Measurements from ENCODE around the gene DYNC1I1. TPM values are rescaled to one million over a fixed set of nuclear protein-coding genes. Genes with fewer than 3 reads are reported as not detected.

Gene DYNC1I1
- total RNA-seq, 4 donors from 2014 or later = 7.8 to 21.3 (median 11.6) TPM

DNA sequence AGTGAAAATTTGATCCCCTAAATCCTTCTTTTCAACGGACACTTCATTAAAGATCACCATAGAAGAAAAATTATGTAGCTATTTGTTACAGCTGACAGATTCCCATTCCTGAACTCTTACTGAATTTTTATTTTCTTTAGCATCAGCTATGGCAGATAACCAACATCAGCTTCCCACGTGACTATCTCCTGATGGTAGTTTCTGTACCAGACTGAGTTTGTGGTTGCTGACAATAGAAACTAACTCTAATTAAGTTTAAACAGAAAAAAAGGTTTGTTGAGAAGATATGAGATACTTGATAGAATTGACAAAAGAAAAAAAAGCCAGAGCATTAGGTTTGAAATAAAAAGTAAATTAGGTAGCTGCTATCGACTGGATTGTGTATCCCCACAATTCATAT, 101.8 kb downstream of the DYNC1I1 start:
- Histone ChIP-seq H3K27me3 (no peaks in the 10 kb centered on the region), H3K4me3 (no peak overlapping the region), H3K36me3 (no peaks in the 10 kb centered on the region), H3K4me1 (peaks cover 5 to 10% of the 10 kb centered on the region in 2 donors), H3K27ac (no peak overlapping the region), H3K9me3 (no peaks in the 10 kb centered on the region)
- TF ChIP-seq, protein P1, sequence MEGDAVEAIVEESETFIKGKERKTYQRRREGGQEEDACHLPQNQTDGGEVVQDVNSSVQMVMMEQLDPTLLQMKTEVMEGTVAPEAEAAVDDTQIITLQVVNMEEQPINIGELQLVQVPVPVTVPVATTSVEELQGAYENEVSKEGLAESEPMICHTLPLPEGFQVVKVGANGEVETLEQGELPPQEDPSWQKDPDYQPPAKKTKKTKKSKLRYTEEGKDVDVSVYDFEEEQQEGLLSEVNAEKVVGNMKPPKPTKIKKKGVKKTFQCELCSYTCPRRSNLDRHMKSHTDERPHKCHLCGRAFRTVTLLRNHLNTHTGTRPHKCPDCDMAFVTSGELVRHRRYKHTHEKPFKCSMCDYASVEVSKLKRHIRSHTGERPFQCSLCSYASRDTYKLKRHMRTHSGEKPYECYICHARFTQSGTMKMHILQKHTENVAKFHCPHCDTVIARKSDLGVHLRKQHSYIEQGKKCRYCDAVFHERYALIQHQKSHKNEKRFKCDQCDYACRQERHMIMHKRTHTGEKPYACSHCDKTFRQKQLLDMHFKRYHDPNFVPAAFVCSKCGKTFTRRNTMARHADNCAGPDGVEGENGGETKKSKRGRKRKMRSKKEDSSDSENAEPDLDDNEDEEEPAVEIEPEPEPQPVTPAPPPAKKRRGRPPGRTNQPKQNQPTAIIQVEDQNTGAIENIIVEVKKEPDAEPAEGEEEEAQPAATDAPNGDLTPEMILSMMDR (IDR thresholded peaks at IDR 0.05 in 4 of 5, conservative IDR thresholded peaks at IDR 0.05 in 1 of 5) = no peak
- TF ChIP-seq POLR2A (IDR thresholded peaks at IDR 0.05) = no peak
- intact Hi-C loops (cut with DNase I; ENCODE audit: low total_unique reads) = no loop called here
- in situ Hi-C loops (cut with MboI; ENCODE audit: low sequenced_read_pairs in 4 of 4) = loop anchor here in 1 of 4 donors (10.0 to 25.0 kb wide), 2 partner anchors 149 to 362 kb away; no protein-coding TSS in a partner anchor
- DNase-seq (no peak), ATAC-seq (no peak)

DNA sequence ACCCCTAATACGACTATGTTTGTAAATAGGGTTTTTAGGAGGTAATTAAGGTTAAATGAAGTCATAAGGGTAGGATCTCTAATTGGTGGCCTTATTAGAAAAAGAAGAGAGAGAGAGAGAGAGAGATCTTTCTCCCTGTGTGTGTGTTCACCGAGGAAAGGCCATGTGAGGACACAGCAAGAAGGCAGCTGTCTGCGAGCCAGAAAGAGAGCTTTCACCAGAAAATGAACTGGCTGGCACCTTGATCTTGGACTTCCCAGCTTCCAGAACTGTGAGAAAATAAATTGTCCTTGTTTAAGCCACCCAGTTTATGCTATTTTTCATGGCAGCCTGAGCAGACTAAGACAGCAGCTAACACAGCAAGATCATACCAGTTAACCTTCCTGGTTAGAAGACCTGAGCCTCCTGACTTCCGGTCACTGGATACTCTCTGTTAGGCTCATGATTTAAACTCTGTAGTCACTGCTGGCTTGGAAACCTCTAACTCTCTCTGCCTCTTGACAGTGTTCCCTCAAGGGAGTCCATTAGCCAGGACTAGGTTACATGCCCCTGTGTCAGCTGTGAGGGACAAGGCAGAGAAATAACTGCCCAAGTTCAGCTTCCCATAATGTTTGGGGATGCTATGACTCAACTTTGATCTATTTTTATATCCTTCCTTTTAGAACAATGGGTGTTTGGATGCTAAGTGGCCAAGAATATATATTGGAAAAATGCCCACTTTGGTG, 102.3 kb downstream of the DYNC1I1 start:
- Histone ChIP-seq H3K4me3 (no peak overlapping the region), H3K9me3 (no peaks in the 10 kb centered on the region), H3K4me1 (peaks cover 5 to 10% of the 10 kb centered on the region in 2 donors), H3K27me3 (no peaks in the 10 kb centered on the region), H3K27ac (no peak overlapping the region), H3K36me3 (no peaks in the 10 kb centered on the region)
- intact Hi-C loops (cut with DNase I; ENCODE audit: low total_unique reads) = no loop called here
- peak; percentile 63 to 78 for ATAC-seq
- DNase-seq = no peak
- in situ Hi-C loops (cut with MboI; ENCODE audit: low sequenced_read_pairs in 4 of 4) = loop anchor here in 1 of 4 donors (10.0 to 25.0 kb wide), 2 partner anchors 150 to 362 kb away; no protein-coding TSS in a partner anchor
- TF ChIP-seq POLR2A (IDR thresholded peaks at IDR 0.05) = no peak
- TF ChIP-seq, protein P1 (IDR thresholded peaks at IDR 0.05 in 4 of 5, conservative IDR thresholded peaks at IDR 0.05 in 1 of 5) = no peak

DNA sequence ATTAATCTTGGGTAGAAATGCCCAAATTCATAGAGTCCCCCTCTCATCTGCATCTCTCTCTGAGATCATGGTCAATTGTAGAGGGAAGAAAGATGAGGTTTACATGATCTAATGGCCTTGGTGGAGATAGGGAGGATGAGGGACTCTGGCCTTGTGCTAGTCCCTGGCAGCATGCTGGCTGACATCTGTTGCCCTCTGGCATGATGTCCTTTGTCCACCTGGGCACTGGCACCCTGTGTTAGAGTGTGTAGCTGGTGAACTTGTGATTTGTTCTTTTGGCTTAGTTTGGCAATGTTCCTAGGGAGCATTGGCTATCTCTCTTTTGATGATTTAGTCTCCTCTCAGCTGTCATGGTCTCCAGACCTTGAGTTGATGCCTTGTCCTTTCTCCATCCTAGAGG, 103.2 kb downstream of the DYNC1I1 start:
- no peaks in the 10 kb centered on the region for H3K9me3 ChIP-seq
- intact Hi-C loops (cut with DNase I; ENCODE audit: low total_unique reads) (no loop called here), in situ Hi-C loops (cut with MboI; ENCODE audit: low sequenced_read_pairs in 4 of 4) (loop anchor here in 1 of 4 donors (10.0 kb wide), 1 partner anchor 151 kb away; no protein-coding TSS in a partner anchor)
- TF ChIP-seq, protein P1 (IDR thresholded peaks at IDR 0.05 in 4 of 5, conservative IDR thresholded peaks at IDR 0.05 in 1 of 5) = no peak
- H3K4me3 ChIP-seq = no peak overlapping the region
- H3K27ac ChIP-seq = no peak overlapping the region
- no peaks in the 10 kb centered on the region for H3K27me3 ChIP-seq
- DNase-seq = no peak
- no peak for ATAC-seq
- H3K4me1 ChIP-seq = peaks cover 5 to 10% of the 10 kb centered on the region in 2 donors
- no peaks in the 10 kb centered on the region for H3K36me3 ChIP-seq

DNA sequence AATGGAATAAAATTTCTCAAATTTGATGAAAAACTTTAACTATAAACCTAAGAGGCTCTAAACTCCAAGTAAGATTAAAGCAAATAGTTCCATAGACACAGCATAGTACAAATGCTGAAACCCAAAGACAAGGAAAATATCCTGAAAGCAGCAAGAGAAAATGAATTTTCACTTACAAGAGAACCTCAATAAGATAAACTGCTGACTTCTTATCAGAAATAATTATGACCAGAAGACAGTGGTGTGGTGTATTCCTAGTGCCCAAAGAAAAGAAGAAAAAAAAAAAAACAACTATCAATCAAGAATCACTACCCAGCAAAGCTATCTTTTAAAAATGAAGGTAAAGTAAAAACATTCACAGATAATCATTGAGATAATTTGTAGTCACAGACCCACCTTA, 106.3 kb downstream of the DYNC1I1 start:
- Histone ChIP-seq H3K9me3 (no peaks in the 10 kb centered on the region), H3K36me3 (no peaks in the 10 kb centered on the region), H3K4me1 (peaks cover 5 to 10% of the 10 kb centered on the region in 2 donors), H3K27ac (no peak overlapping the region), H3K27me3 (no peaks in the 10 kb centered on the region), H3K4me3 (no peak overlapping the region)
- intact Hi-C loops (cut with DNase I; ENCODE audit: low total_unique reads) (no loop called here), in situ Hi-C loops (cut with MboI; ENCODE audit: low sequenced_read_pairs in 4 of 4) (loop anchor here in 1 of 4 donors (10.0 kb wide), 1 partner anchor 154 kb away; no protein-coding TSS in a partner anchor)
- TF ChIP-seq, protein P1 (IDR thresholded peaks at IDR 0.05 in 4 of 5, conservative IDR thresholded peaks at IDR 0.05 in 1 of 5) = no peak
- TF ChIP-seq POLR2A (IDR thresholded peaks at IDR 0.05) = no peak
- ATAC-seq (no peak), DNase-seq (no peak)

Data from gastrocnemius medialis (tissue), 4 donors.